Skeletal muscle tissue (tissue), 4 donors: Measurements from ENCODE around the gene DMD. TPM values are rescaled to one million over a fixed set of nuclear protein-coding genes. Genes with fewer than 3 reads are reported as not detected.
A peak's percentile ranks its signal among the peaks of the same experiment; 100 is the strongest.

Experiments used
- H3K27ac ChIP-seq: one replicate; pipeline ENCODE4 v1.7.0; 2013; ENCODE audit warnings: mild to moderate bottlenecking, low read depth, low read length, inconsistent platforms
- H3K27me3 ChIP-seq, 3 donors: one replicate each; pipeline ENCODE4 v1.7.0; 2013; ENCODE audit warnings: low read length in 3 of 3; ENCODE audit not compliant: control insufficient read depth in 3 of 3, insufficient read depth in 3 of 3
- H3K36me3 ChIP-seq, 3 donors: one replicate each; pipeline ENCODE4 v1.7.0; 2013; ENCODE audit warnings: low read length in 3 of 3; ENCODE audit not compliant: control insufficient read depth in 3 of 3, insufficient read depth in 3 of 3
- H3K4me1 ChIP-seq, 3 donors: one replicate each; pipeline ENCODE4 v1.7.0; 2013; ENCODE audit warnings: low read length in 3 of 3, mild to moderate bottlenecking in 3 of 3; ENCODE audit not compliant: control insufficient read depth in 3 of 3, insufficient read depth in 3 of 3
- H3K4me3 ChIP-seq, 3 donors: one replicate each; pipeline ENCODE4 v1.7.0; 2013; ENCODE audit warnings: low read length in 3 of 3
- H3K9ac ChIP-seq, 3 donors: one replicate each; pipeline ENCODE4 v1.7.0; 2013; ENCODE audit warnings: low read length in 3 of 3, mild to moderate bottlenecking in 3 of 3, moderate library complexity in 2 of 3, low read depth in 1 of 3
- H3K9me3 ChIP-seq, 3 donors: one replicate each; pipeline ENCODE4 v1.7.0; 2013; ENCODE audit warnings: low read length in 3 of 3; ENCODE audit not compliant: control insufficient read depth in 3 of 3
- total RNA-seq: library from RNA; depleted of rRNA; stranded (reverse); fragments of >200 nt; gene quantifications from one replicate; pipeline ENCODE4 v1.2.3, GENCODE V29; 2014
- donor health status: Osteomylitis.

The DMD gene
- total RNA-seq, 1 donor from 2014 or later, result 190 TPM

DNA sequence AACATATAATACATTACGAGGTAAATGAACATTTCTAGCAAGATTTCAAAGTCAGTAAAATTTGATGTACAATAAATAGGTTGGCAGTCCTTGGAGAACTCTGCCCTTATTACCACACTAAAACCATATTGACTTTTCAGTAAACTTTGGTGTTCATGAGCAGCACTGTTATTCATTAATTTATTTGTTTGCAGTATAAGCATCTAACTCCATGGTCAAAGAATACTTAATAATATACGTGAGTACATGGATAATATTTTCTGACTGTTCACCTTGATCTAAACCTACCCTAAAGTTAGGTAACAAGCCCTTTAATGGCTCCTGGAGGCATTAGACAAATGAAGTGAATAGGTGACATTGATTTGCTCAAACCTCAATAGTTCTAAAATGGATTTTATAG, 1322.3 kb downstream of the DMD start:
- Histone ChIP-seq H3K4me1 (no peaks in the 10 kb centered on the region), H3K9ac (no peak overlapping the region), H3K27me3 (no peaks in the 10 kb centered on the region), H3K27ac (no peak overlapping the region), H3K4me3 (no peak overlapping the region), H3K36me3 (no peaks in the 10 kb centered on the region), H3K9me3 (no peaks in the 10 kb centered on the region)

DNA sequence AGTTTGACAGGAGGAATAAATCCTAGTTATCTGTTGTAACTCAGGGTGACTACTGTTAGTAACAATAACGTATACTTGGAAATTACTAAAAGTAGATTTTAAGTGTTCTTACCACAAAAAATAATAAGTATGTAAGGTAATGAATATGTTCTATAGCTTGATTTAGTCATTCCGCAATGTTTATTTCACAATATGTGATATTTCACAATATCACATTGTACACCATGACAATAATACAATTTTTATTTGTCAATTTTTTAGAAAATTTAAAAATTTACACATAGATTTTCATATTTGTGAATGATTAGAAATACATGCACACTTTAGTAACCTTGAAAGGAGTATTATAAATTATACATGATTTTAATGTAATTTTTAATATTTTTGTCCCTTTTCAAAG, 1326.8 kb downstream of the DMD start:
- Histone ChIP-seq H3K4me1 (no peaks in the 10 kb centered on the region), H3K4me3 (no peak overlapping the region), H3K9ac (no peak overlapping the region), H3K27ac (no peak overlapping the region), H3K9me3 (no peaks in the 10 kb centered on the region), H3K27me3 (no peaks in the 10 kb centered on the region), H3K36me3 (no peaks in the 10 kb centered on the region)

DNA sequence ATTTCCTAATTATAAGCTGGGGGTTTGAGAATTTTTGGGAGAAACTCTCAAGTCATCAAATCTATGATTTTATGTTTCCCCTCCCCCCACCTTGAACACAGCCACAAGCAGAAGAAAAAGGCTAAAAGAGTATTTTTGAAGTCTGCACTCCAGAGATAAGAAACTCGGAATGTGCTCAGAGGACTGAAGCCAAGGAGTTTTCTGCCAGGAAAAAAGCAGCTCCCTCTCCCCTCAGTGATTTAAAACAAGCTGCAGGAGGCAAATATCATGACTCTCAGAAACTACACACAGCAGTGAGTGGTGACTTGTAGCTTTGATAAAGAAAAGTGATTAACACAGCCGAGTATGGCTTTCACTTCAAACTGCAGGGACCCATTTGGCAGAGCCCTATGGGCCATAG, 1339.3 kb downstream of the DMD start:
- Histone ChIP-seq H3K27me3 (no peaks in the 10 kb centered on the region), H3K4me1 (no peaks in the 10 kb centered on the region), H3K4me3 (no peak overlapping the region), H3K36me3 (no peaks in the 10 kb centered on the region), H3K9me3 (no peaks in the 10 kb centered on the region), H3K9ac (no peak overlapping the region), H3K27ac (no peak overlapping the region)

DNA sequence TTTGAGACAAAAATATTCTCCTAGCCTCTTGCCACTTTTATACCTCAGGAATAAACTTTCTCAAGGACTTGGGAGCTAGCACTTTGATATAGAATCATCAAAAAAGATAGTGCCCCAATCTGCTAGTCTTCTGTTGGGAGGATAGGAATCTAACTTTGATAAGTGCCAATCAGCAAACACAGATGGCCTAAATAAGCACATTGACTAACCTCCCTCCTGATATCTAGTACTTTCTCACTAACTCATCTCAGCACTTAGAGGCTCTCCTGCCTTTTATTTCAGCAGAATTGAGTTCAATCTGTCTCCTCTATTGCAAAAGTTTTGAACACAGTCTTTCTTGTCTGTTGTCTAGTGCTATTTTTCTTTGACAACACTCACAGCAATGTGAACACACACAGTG, 1341.1 kb downstream of the DMD start:
- Histone ChIP-seq H3K4me3 (no peak overlapping the region), H3K4me1 (no peaks in the 10 kb centered on the region), H3K36me3 (no peaks in the 10 kb centered on the region), H3K9ac (no peak overlapping the region), H3K27ac (no peak overlapping the region), H3K9me3 (no peaks in the 10 kb centered on the region), H3K27me3 (no peaks in the 10 kb centered on the region)

DNA sequence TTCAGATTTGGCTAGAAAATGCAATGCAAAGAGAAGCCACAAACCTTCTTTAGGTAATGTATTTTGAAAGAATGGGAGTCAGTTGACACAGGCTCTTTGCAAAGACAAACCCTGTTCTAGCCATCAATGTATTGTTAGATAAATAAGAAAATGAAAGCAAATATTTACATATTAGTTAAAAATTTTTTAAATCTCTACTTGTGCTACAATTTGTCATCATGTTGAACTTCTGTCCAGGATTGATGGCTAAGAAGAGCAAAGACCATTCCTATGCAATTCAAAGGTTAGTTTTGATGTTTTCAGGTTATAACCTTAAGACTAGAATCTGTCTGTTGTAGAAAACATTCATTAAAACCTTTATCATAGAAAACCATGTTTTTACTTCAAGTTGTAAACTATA, 1350.7 kb downstream of the DMD start:
- H3K9ac ChIP-seq, result no peak overlapping the region

DNA sequence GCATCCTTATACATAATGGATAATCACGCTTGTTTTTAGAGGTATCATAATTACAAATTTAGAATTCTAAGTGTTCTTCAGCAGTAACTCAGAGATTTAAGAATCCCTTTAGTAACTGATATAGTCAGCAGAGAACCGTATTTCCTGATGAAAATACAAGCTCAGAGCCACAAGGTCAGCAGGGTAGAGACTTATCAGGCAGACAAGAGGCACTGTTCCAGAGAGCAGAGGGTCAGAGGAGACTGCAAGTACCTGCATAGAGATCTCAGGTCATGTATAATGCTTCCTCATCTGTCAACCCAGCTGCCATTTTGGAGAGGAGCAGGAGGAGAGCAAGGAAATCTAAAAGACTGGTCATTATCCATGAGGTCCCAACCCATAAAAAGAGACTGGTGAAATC, 1352.4 kb downstream of the DMD start:
- Histone ChIP-seq H3K27ac (no peak overlapping the region), H3K9me3 (no peaks in the 10 kb centered on the region), H3K9ac (no peak overlapping the region), H3K4me1 (no peaks in the 10 kb centered on the region), H3K36me3 (no peaks in the 10 kb centered on the region), H3K4me3 (no peak overlapping the region), H3K27me3 (no peaks in the 10 kb centered on the region)

More for the DNA sequence above, 1350.7 kb downstream of the DMD start:
- no peaks in the 10 kb centered on the region for H3K27me3 ChIP-seq
- no peak overlapping the region for H3K27ac ChIP-seq
- H3K36me3 ChIP-seq, result no peaks in the 10 kb centered on the region
- H3K9me3 ChIP-seq, result no peaks in the 10 kb centered on the region
- H3K4me1 ChIP-seq, result no peaks in the 10 kb centered on the region
- no peak overlapping the region for H3K4me3 ChIP-seq

DNA sequence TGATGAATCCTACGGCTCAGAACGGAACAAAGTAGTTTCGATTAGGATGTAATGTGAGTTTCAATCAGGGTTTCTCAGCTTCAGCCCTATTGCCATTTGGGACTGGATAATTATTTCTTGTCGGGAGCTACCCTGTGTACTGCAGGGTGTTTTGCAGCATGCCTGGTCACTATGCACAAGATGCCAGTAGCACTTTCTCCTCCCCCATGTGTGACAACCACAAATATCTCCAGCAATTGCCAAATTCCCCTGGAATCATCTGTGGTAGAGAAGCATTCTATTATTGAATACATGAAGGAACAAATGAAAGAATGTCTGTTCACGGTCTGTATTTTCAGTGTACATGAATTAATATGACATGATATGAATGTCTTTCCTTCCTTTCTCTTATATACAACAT, 1356.6 kb downstream of the DMD start:
- H3K4me3 ChIP-seq, result no peak overlapping the region
- H3K27me3 ChIP-seq, result no peaks in the 10 kb centered on the region
- H3K9ac ChIP-seq, result no peak overlapping the region
- no peak overlapping the region for H3K27ac ChIP-seq
- no peaks in the 10 kb centered on the region for H3K9me3 ChIP-seq
- H3K36me3 ChIP-seq, result no peaks in the 10 kb centered on the region
- H3K4me1 ChIP-seq, result no peaks in the 10 kb centered on the region

DNA sequence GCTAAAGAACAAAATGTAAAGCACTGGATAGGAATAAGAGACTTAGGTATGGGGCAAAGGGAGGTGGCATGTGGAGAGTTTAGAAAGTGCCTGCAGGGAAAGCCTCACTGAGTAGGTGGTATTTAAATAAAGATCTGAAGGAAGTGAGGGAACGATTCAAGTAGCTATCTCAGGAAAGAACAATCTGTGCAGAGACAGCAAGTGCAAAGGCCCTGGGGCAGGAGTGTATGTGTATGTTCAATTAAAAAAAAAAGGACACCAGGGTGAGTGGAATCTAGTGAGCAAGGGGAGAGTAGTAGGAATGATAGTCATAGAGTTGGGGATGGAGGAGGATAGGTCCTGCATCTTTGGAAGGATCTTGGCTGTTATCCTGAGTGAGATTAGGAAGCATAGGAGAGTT, 1359.6 kb downstream of the DMD start:
- Histone ChIP-seq H3K9ac (no peak overlapping the region), H3K9me3 (no peaks in the 10 kb centered on the region), H3K36me3 (no peaks in the 10 kb centered on the region), H3K4me3 (no peak overlapping the region), H3K4me1 (no peaks in the 10 kb centered on the region), H3K27me3 (no peaks in the 10 kb centered on the region), H3K27ac (no peak overlapping the region)

DNA sequence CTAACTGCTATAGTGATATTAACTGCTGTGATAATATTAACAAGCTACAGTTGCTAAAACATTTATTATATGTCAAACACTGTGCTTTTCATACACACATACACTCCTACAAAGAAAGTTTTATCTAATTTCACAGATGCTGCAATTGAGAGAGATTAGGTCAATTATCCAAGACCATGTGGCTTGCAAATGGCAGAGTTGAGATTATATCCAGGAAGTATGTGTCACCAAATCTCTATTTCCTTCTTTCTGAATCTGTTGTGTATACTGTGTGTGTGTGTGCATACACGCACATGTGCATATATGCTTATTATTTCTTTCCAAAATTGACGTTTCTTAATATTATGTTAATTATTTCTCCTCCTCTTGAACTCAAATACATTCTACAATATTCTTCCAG, 1363.6 kb downstream of the DMD start:
- H3K4me1 ChIP-seq, result no peaks in the 10 kb centered on the region
- no peak overlapping the region for H3K4me3 ChIP-seq
- no peaks in the 10 kb centered on the region for H3K36me3 ChIP-seq
- H3K27ac ChIP-seq, result no peak overlapping the region
- no peak overlapping the region for H3K9ac ChIP-seq
- no peaks in the 10 kb centered on the region for H3K9me3 ChIP-seq
- no peaks in the 10 kb centered on the region for H3K27me3 ChIP-seq

DNA sequence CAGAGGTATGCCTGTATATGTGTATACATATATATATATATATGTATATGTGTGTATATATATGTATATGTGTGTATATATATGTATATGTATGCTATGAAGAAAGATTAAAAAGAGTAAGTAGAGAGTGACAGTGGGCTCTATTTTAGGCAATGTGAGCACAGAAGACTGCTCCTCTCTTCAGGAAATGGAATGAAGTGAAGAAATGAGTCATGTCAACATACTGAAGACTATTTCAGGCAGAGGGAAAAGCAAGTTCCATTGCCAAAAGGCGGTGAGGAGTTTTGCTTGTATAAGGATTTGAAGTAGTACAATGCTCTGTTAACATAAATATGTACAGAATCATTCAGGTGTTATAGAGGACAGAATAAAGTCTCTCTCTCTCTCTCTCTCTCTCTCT, 1366.3 kb downstream of the DMD start:
- H3K4me3 ChIP-seq, result no peak overlapping the region
- H3K9ac ChIP-seq, result no peak overlapping the region
- no peaks in the 10 kb centered on the region for H3K9me3 ChIP-seq
- peak overlapping the region; percentile 42 for H3K27ac ChIP-seq
- no peaks in the 10 kb centered on the region for H3K36me3 ChIP-seq
- no peaks in the 10 kb centered on the region for H3K4me1 ChIP-seq
- H3K27me3 ChIP-seq, result no peaks in the 10 kb centered on the region

DNA sequence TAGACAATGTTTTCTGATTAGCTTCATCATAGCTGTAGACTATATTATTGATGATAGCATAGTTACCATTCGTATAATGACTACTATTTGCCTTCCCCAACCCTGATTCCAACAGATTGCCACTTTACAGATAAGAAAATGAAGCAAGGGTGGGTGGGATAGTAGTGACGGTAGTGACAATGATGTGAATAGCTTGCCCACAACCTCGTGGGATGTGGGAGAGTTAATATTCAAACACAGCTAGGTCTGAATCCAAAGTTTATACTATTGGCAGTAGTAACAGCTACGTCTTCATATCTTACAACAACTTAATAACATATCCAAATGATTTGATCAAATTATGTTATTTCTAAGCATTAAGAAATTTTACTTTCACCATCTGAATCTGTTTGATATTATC, 1372.7 kb downstream of the DMD start:
- Histone ChIP-seq H3K36me3 (no peaks in the 10 kb centered on the region), H3K27me3 (no peaks in the 10 kb centered on the region), H3K27ac (peak overlapping the region; percentile 21), H3K9ac (no peak overlapping the region), H3K4me3 (no peak overlapping the region), H3K4me1 (peaks cover 2 to 5% (median 4%) of the 10 kb centered on the region in 3 donors), H3K9me3 (no peaks in the 10 kb centered on the region)
